ENCODE data around the gene AMPH.

DNA sequence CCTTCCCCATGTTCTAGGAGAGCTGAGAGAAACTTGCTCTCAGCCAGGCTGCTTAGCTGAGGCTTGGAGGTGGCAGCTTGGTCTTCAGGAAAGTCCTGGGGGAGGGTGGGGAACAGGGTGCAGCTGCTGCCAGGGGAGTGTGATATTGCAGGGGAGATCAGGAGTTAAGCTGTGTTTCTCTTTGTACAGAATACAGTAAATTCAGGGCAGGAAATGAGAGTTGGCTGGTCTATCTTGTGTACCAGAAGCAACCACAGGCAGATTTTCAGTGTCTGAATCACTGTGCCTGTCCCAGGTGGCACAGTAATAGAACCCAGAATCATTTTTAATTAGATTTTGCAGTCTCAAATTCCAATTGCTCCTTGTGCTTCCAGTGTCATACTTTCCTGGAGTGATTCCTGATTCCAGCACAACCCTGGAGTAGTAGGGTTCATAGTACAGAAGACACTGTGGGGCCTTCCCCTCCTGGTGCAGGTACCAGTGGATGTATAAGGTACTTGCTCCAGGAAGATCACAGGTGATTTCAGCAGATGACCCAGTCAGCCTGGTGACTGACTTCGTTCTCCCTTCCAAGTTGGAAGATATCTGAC, 263.8 kb downstream of the AMPH start:
- TF ChIP-seq, protein P1, sequence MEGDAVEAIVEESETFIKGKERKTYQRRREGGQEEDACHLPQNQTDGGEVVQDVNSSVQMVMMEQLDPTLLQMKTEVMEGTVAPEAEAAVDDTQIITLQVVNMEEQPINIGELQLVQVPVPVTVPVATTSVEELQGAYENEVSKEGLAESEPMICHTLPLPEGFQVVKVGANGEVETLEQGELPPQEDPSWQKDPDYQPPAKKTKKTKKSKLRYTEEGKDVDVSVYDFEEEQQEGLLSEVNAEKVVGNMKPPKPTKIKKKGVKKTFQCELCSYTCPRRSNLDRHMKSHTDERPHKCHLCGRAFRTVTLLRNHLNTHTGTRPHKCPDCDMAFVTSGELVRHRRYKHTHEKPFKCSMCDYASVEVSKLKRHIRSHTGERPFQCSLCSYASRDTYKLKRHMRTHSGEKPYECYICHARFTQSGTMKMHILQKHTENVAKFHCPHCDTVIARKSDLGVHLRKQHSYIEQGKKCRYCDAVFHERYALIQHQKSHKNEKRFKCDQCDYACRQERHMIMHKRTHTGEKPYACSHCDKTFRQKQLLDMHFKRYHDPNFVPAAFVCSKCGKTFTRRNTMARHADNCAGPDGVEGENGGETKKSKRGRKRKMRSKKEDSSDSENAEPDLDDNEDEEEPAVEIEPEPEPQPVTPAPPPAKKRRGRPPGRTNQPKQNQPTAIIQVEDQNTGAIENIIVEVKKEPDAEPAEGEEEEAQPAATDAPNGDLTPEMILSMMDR (IDR thresholded peaks at IDR 0.05; ENCODE audit: low read depth, low read length), result no peak
- TF ChIP-seq EZH2phosphoT487 (IDR thresholded peaks at IDR 0.05; ENCODE audit: low read depth), result no peak
